HCT116 (cell line): ENCODE results near the gene NDUFC2. TPM values are rescaled to one million over a fixed set of nuclear protein-coding genes. Genes with fewer than 3 reads are reported as not detected.

ENCODE experiments used
- ATAC-seq: fragments of 200-7000 bp; cut with Tn5 transposase; 2 replicates; pipeline ENCODE4 v1.9.1; 2020; ENCODE audit warnings: mild to moderate bottlenecking, moderate library complexity
- BruUV-seq: library from RNA; stranded (reverse); fragments of 400-500 nt; replicated peaks from 2 replicates; lab custom pipeline; 2021; lab: Mats Ljungman, UMichigan
- CTCF ChIA-PET: fragments of 300-600 bp; sonication (Branson Sonifier 250); formaldehyde crosslinking; loops from one replicate; lab custom pipeline; 2021; ENCODE audit warnings: antibody characterized with exemption; lab: Charles Lee
- POLR2A ChIA-PET: fragments of 300-600, 350-600 bp; sonication (Branson Sonifier 250); formaldehyde crosslinking; loops from one replicate; lab custom pipeline; 2021; ENCODE audit warnings: antibody characterized with exemption; lab: Charles Lee
- RAD21 ChIA-PET, 2 experiments: fragments of 300-600 bp; sonication (Branson Sonifier 250); formaldehyde crosslinking; loops; one replicate each; lab custom pipeline; 2023; ENCODE audit warnings: low total read pairs in 2 of 2; ENCODE audit not compliant: uncharacterized antibody in 2 of 2, unreplicated experiment in 2 of 2, low non-redundant PET in 1 of 2; lab: Charles Lee
- DNase-seq: peaks from one replicate; pipeline ENCODE4 v3.0.0-alpha.2; 2010; ENCODE audit warnings: low read depth, low spot score
- H2AFZ ChIP-seq: fragments of 200-600 bp; shearing (Covaris generic), sonication (generic); 2 replicates; pipeline ENCODE4 v1.6.1; 2017; ENCODE audit warnings: low read depth, mixed run types, mixed read lengths, antibody characterized with exemption, low read length; ENCODE audit not compliant: poor library complexity, severe bottlenecking
- H3K27ac ChIP-seq: 2 replicates; pipeline ENCODE4 v1.5.1; 2012; ENCODE audit warnings: low read depth, low read length
- H3K27me3 ChIP-seq: fragments of 200-600 bp; sonication (generic); 2 replicates; pipeline ENCODE4 v1.6.1; 2016; ENCODE audit warnings: mixed run types, low read length, mixed read lengths; ENCODE audit not compliant: insufficient read depth
- H3K36me3 ChIP-seq, 2 experiments: fragments of 200-500 bp in 1 of 2; fragments of 200-600 bp in 1 of 2; sonication (Bioruptor generic) in 1 of 2; sonication (generic) in 1 of 2; 2 replicates each; pipeline versions ENCODE4 v1.5.1 to v1.6.1; 2014 to 2016; ENCODE audit warnings: low read length in 2 of 2, inconsistent platforms in 1 of 2, mixed read lengths in 1 of 2, mixed run types in 1 of 2; ENCODE audit not compliant: insufficient read depth in 2 of 2, control insufficient read depth in 1 of 2
- H3K4me1 ChIP-seq, 2 experiments: fragments of 200-600 bp in 1 of 2; sonication (generic) in 1 of 2; 2 replicates each; pipeline versions ENCODE4 v1.5.1 to v1.6.1; 2012 to 2017; ENCODE audit warnings: low read length in 2 of 2, inconsistent platforms in 1 of 2, mild to moderate bottlenecking in 1 of 2, mixed read lengths in 1 of 2, mixed run types in 1 of 2, moderate library complexity in 1 of 2; ENCODE audit not compliant: insufficient read depth in 2 of 2, control insufficient read depth in 1 of 2
- H3K4me2 ChIP-seq: fragments of 200-600 bp; sonication (generic); 2 replicates; pipeline ENCODE4 v1.6.1; 2017; ENCODE audit warnings: mixed run types, low read length, mixed read lengths
- H3K4me3 ChIP-seq, 2 experiments: fragments of 200-600 bp in 1 of 2; sonication (generic) in 1 of 2; replicated peaks in 1 of 2; 2 replicates each; pipeline ENCODE4 v1.5.1; 2011 to 2016; ENCODE audit warnings: low read length in 2 of 2, control low read depth in 1 of 2, low read depth in 1 of 2, mild to moderate bottlenecking in 1 of 2, mixed read lengths in 1 of 2, mixed run types in 1 of 2
- H3K79me2 ChIP-seq: fragments of 200-600 bp; sonication (generic); 2 replicates; pipeline ENCODE4 v1.6.1; 2017; ENCODE audit warnings: mild to moderate bottlenecking, mixed run types, low read length, moderate library complexity, mixed read lengths; ENCODE audit not compliant: insufficient read depth
- H3K9ac ChIP-seq: fragments of 200-600 bp; sonication (generic); 2 replicates; pipeline ENCODE4 v1.6.1; 2016; ENCODE audit warnings: low read length, mixed read lengths
- H3K9me2 ChIP-seq: fragments of 200-600 bp; sonication (generic), shearing (Covaris generic); 2 replicates; pipeline ENCODE4 v1.6.1; 2017; ENCODE audit warnings: mixed run types, mild to moderate bottlenecking, moderate library complexity; ENCODE audit not compliant: insufficient read depth
- H3K9me3 ChIP-seq, 2 experiments: fragments of 200-500 bp in 1 of 2; fragments of 200-600 bp in 1 of 2; sonication (Bioruptor generic) in 1 of 2; sonication (generic) in 1 of 2; 2 replicates each; pipeline ENCODE4 v1.6.1; 2014 to 2017; ENCODE audit warnings: low read length in 2 of 2, mixed read lengths in 2 of 2, inconsistent platforms in 1 of 2, low read depth in 1 of 2, mild to moderate bottlenecking in 1 of 2, mixed run types in 1 of 2, moderate library complexity in 1 of 2; ENCODE audit not compliant: control insufficient read depth in 1 of 2, insufficient read depth in 1 of 2
- H4K20me1 ChIP-seq: fragments of 200-600 bp; sonication (generic), shearing (Covaris generic); 2 replicates; pipeline ENCODE4 v1.6.1; 2017; ENCODE audit warnings: mixed run types, mild to moderate bottlenecking, moderate library complexity; ENCODE audit not compliant: insufficient read depth
- ATF3 ChIP-seq: IDR thresholded peaks from 2 replicates; pipeline ENCODE4 v1.6.1; 2012
- CBX3 ChIP-seq: IDR thresholded peaks from 2 replicates; pipeline ENCODE4 v1.6.1; 2012; ENCODE audit warnings: low read depth
- EGR1 ChIP-seq: IDR thresholded peaks from 2 replicates; pipeline ENCODE4 v1.6.1; 2012; ENCODE audit warnings: low read depth
- EZH2phosphoT487 ChIP-seq: fragments of 200-600 bp; IDR thresholded peaks from 2 replicates; pipeline ENCODE4 v1.6.1; 2018; ENCODE audit warnings: antibody characterized with exemption, borderline replicate concordance
- FOSL1 ChIP-seq: IDR thresholded peaks from 2 replicates; pipeline ENCODE4 v1.6.1; 2012; ENCODE audit warnings: low read depth
- MAX ChIP-seq: IDR thresholded peaks from 2 replicates; pipeline ENCODE4 v1.6.1; 2012
- POLR2A ChIP-seq: IDR thresholded peaks from 2 replicates; pipeline ENCODE4 v1.7.0; 2011; ENCODE audit warnings: borderline replicate concordance; ENCODE audit not compliant: insufficient read depth, insufficient read length; ENCODE audit errors: extremely low read depth
- RAD21 ChIP-seq: IDR thresholded peaks from 2 replicates; pipeline ENCODE4 v1.6.1; 2012; ENCODE audit warnings: low read depth, mild to moderate bottlenecking
- REST ChIP-seq: IDR thresholded peaks from 2 replicates; pipeline ENCODE4 v1.6.1; 2012; ENCODE audit warnings: low read depth
- SP1 ChIP-seq: IDR thresholded peaks from 2 replicates; pipeline ENCODE4 v1.6.1; 2012; ENCODE audit warnings: low read depth
- SRF ChIP-seq: IDR thresholded peaks from 2 replicates; pipeline ENCODE4 v1.6.1; 2012; ENCODE audit warnings: low read depth
- YY1 ChIP-seq: IDR thresholded peaks from 2 replicates; pipeline ENCODE4 v1.6.1; 2011; ENCODE audit warnings: low read length, low read depth, moderate library complexity, mild to moderate bottlenecking; ENCODE audit not compliant: insufficient replicate concordance; ENCODE audit errors: extremely low read depth
- ZFX ChIP-seq: fragments of 450-650 bp; IDR thresholded peaks from 2 replicates; pipeline ENCODE4 v1.6.1; 2017
- intact Hi-C: fragments of 100-400 bp; cut with micrococcal nuclease; formaldehyde crosslinking; loops from 2 replicates; pipeline ENCODE4 v1.10.0; 2022
- total RNA-seq: library from RNA; stranded (reverse); gene quantifications from one replicate; pipeline ENCODE4 v1.2.1, GENCODE V29; 2021; ENCODE audit not compliant: unreplicated experiment

Gene NDUFC2
- total RNA-seq, 1 experiment from 2014 or later = 225 TPM

GRCh38 chr11:78082146-78082545 is 2.5 kb upstream of the NDUFC2 start:
- Histone ChIP-seq H3K27me3 (no peaks in the 10 kb centered on the region), H3K4me2 (no peak overlapping the region), H3K79me2 (peaks cover 26% of the 10 kb centered on the region), H4K20me1 (no peaks in the 10 kb centered on the region), H3K36me3 (no peaks in the 10 kb centered on the region), H3K4me1 (peaks cover 0 to 17% of the 10 kb centered on the region in 2 experiments; a peak in 3 of 4 replicates), H3K9me3 (no peaks in the 10 kb centered on the region), H3K27ac (no peak overlapping the region), H3K9me2 (no peaks in the 10 kb centered on the region), H3K9ac (no peak overlapping the region), H2AFZ (no peak overlapping the region), H3K4me3 (no peak overlapping the region)
- intact Hi-C loops = no loop called here
- no peak for DNase-seq
- RAD21 ChIA-PET = no interaction called here
- TF ChIP-seq POLR2A (no peak), SRF (no peak), REST (no peak), RAD21 (no peak), EGR1 (no peak), ATF3 (no peak), EZH2phosphoT487 (no peak), FOSL1 (no peak), CBX3 (no peak), SP1 (no peak), ZFX (no peak), YY1 (no peak), MAX (no peak)
- ATAC-seq = no peak
- POLR2A ChIA-PET = no interaction called here
- CTCF ChIA-PET = no interaction called here
- no TSS peak for BruUV-seq
